HL-60 (cell line): ENCODE measurements around the gene TNRC18.

Experiments used
- CTCF ChIP-seq: IDR thresholded peaks from one replicate; pipeline ENCODE4 v1.5.1; 2011; ENCODE audit warnings: low read length, control low read depth, inconsistent platforms; ENCODE audit not compliant: insufficient read depth
- GABPA ChIP-seq: IDR thresholded peaks from 2 replicates; pipeline ENCODE4 v1.6.1; 2012; ENCODE audit warnings: low read depth
- POLR2AphosphoS5 ChIP-seq: IDR thresholded peaks from 2 replicates; pipeline ENCODE4 v1.6.1; 2012; ENCODE audit warnings: low read depth
- TF ChIP-seq, protein P1 (sequence below): IDR thresholded peaks from 2 replicates; pipeline ENCODE4 v1.6.1; 2012; ENCODE audit warnings: low read depth; ENCODE audit not compliant: insufficient replicate concordance

- TF ChIP-seq CTCF (no peak), POLR2AphosphoS5 (no peak), GABPA (no peak)
- TF ChIP-seq, protein P1, sequence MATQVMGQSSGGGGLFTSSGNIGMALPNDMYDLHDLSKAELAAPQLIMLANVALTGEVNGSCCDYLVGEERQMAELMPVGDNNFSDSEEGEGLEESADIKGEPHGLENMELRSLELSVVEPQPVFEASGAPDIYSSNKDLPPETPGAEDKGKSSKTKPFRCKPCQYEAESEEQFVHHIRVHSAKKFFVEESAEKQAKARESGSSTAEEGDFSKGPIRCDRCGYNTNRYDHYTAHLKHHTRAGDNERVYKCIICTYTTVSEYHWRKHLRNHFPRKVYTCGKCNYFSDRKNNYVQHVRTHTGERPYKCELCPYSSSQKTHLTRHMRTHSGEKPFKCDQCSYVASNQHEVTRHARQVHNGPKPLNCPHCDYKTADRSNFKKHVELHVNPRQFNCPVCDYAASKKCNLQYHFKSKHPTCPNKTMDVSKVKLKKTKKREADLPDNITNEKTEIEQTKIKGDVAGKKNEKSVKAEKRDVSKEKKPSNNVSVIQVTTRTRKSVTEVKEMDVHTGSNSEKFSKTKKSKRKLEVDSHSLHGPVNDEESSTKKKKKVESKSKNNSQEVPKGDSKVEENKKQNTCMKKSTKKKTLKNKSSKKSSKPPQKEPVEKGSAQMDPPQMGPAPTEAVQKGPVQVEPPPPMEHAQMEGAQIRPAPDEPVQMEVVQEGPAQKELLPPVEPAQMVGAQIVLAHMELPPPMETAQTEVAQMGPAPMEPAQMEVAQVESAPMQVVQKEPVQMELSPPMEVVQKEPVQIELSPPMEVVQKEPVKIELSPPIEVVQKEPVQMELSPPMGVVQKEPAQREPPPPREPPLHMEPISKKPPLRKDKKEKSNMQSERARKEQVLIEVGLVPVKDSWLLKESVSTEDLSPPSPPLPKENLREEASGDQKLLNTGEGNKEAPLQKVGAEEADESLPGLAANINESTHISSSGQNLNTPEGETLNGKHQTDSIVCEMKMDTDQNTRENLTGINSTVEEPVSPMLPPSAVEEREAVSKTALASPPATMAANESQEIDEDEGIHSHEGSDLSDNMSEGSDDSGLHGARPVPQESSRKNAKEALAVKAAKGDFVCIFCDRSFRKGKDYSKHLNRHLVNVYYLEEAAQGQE: no peak
Observed at GRCh38 chr7:5448378-5449037, 24.9 kb upstream of the TNRC18 start.
